GM21786 (cell line): ENCODE measurements around the gene SAMD14.

Experiments
- ATAC-seq: cut with Tn5 transposase; IDR thresholded peaks from one replicate; pipeline ENCODE4 v1.9.1; 2021; ENCODE audit not compliant: unreplicated experiment

The SAMD14 gene

DNA sequence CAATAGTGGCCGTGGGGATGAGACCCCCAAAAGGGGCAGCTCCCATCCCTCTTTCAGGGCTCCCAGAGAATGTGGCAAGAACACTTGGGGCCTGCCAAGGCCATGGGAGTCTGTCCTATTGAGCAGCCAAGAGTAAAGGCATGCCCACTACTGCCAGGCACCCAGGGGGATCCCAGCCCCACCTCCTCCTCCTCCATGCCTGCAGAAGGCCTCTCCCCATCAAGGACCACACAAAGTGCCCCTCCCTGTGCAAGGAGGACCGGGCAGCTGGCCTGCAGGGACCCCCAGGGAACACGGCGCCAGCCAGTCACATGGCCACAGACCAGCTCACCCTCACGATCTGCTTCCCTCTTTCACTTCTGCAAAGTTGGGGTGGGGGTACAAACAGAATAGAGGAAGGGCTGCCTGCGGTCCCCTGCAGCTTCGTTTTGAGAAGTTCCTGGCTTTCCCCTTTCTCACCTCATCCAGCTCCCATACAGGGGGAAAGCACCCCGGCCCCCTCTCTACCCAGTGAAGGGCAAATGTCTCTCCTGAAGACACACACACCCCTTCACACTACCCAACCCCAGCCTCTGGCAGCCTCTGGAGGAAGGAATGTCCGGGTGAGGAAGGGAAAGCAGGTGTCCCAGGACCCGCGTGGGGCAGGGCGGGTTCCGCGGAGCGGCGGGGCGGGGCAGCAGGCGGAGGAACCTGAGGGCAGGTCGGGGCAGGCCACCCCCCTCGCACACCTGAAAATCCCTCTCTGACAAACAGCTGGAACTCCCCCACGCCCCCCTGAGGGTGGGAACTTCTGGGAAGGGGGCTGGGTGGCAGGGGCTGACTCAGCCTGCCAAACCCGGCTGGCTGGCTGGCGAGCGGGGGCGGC lies 18.5 kb upstream of the SAMD14 start:
- peak; percentile 41 for ATAC-seq

DNA sequence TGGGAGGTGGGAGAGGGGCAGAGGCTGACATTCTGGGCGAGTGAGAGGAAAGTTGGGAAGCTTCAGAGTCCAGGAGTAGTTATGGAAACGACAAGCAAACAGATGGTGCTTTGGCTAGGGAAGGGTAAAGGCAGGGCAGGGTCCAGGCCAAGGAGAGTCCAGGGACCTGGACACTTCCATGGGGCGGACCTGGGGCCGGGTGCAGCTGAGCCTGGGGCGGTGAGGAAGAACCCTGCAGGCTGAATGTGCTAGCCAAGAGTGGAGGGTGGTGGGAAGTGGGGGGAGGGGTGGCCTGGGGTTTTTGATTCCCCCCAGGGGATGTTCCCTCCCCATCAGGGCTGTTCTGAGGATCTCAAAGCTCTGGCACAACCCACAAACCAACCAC lies 17.9 kb upstream of the SAMD14 start:
- no peak for ATAC-seq

DNA sequence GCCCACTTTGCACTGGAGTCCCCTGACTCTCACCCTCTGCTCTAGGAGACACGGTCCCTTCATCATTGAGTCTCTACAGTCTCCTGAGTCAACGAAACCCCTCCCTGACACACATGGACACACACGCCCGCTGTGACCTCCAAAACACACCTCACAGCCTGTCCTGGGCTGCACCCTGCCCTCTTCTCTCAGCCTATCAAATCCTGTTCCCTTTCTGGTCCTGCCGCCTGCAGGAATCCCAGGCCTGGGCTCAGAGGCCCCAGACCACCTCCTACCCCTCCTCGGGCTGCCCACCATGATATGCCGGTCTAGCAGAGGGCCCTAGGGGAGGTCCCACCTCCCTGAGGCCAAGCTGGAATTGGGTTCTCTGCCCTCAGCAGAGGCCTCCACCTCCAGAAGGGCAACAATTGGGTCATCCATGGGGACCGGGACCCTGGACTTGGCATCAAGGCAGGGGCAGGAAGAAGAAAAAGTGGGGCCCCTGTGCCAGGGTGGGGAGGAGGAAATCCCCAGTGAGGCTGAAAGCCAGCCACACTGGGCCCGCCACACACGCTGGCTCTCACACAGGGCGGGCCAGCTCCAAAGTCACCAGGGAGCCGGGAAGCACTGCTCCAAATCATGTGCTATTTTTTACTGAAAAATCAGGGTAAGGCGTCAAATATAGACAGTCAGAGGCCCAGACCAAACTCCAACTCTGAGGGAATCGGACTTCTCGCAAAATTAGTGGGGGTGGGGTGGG lies 17.1 kb upstream of the SAMD14 start:
- no peak for ATAC-seq

DNA sequence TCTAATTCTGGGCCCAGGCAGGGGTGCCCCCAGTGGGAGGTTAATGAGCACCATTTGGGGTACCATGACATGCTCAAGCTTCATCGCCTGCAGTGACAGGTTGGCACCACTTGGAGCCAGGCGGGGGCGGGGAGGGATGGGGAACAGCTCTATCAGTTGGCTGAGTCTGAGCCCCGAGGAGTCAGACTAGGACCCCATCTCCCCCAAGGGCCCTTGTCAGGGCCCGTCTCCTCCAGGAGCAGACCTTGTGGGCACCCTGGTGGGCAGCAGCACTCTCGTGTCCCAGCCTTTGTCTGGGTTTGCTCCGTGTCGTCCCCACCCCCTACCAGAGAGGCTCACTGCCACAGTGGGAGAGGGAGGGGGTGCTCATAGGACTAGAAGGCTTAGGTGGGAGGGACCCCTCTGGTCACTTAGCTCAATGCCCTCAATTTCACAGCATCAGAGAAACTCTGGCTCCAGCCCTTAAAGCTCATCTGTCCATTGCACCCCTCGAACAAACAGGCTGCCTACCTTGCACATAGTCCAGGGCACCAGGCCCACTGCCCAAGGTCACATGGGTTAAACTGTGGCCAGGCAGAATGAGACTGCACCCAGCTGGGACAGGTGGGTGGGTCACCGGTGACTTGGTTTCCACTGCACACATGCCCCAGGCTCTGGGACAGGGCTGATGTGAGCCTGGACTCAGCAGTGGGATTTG lies 16.4 kb upstream of the SAMD14 start:
- no peak for ATAC-seq

DNA sequence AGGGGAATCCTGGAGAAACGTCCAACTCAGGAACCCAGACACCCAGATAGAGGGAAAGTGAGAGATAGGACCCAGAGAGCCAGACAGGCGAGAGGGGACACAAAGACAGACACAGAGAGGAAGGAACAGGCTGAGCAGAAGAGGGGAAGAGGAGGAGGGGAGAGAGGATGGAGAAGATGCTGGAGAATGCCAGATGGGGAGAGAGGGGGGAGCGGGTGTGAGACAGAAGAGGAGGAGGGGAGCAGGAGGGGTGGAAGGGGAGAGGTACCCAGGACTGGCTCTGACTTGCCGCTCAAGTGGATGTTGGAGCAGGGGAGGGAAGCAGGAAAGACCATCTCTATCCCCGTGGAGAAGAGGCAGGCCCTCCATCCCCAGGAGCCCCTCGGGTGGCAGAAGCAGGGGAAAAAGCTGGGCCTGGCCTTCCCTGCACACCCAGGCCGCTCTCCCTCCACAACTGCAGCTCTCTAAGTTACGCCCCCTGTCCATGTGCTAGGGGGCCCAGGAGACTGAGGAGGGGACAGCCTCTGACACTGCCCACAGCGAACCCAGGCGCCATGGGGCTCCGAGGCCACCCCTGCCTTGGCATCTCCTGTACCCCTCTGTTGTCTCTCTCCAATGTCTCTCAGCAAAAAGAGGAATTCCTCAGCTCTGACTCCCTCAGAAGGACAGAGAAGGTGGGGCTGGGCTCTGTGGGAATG lies 15.7 kb upstream of the SAMD14 start:
- ATAC-seq, result no peak

DNA sequence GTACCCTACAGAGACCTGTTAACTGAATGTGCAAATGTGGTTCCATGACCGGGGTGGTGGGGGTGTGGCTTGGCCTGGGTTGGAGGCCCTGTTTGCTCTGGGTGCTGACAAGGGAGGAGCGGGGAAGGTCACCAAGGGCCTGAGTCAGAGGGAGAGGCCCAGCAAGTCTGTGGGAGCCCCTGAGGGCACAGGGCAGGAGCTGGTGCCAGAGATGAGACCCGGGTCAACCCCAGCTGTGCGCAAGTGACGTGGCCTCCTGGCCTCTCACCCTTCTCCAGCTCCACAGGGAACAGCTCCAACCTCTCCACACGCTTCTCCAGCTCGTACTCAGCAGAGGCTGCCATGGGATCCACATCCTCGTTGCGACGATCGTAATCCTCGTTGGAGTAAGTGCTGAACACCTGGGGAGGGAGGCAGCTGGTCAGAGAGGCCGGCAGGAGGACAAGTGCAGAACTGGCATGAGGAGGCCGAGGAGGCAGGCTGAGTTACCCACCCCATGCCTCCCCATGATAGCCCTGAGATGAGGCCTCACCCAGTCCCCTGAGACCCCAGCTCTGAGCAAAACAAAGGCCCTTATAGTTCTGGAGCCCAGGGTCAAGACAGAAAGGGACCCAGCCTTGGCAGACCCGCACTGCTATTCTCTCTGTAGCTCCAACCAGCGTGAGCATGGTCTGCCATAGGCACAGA lies 15.0 kb upstream of the SAMD14 start:
- ATAC-seq, result no peak

DNA sequence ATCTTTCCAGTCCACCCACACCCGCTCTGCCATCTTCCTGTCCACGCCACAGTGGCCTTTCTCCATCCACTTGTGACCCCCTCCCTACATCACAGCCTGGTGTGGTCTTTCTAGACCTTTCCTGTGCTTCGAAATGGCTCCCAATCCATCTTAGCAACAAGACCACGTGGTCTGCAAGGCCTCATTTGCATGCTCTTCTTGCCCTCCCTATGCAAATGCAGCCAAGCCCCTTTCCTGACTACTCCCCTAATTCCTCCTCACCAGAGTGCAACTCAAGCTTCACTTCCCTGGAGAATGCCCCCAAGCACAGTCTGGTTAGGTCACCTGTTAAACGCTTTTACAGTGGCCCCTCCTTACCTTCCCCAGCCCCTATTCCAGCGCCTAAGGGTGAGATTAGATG lies 14.4 kb upstream of the SAMD14 start:
- ATAC-seq, result no peak

DNA sequence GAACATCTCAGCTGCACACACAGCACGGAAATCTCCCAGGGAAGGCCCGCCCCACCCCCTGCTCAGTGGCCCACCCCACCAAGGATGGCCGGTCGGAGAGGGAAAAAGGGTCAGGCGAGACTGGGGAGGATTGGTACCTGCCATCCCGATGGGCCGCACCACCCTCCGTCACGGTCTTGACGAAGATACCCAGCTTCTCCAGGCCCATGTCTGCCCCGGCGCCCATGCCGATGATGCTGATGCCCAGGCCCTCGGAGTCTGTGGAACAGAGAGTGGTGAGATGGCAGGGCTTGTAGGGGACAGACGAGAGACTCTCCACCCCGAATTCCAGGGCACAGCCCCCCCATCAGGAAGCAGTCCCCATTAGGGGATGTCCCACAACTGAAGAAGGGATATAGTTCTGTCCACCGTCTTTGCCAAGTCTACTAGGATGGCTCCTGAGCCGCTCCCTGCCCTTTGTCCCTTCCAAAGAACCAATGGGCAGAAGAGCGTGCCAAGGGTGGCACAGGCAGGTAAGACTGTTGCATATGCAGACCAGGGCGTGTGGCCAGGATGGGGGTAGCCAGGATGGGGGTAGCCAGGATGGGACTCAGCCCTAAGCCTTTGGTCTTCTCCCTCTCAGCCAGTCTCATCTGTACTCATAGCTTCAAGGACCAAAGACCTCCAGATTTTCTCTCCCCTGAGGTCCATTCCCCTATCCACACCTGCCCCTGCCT lies 13.7 kb upstream of the SAMD14 start:
- no peak for ATAC-seq

DNA sequence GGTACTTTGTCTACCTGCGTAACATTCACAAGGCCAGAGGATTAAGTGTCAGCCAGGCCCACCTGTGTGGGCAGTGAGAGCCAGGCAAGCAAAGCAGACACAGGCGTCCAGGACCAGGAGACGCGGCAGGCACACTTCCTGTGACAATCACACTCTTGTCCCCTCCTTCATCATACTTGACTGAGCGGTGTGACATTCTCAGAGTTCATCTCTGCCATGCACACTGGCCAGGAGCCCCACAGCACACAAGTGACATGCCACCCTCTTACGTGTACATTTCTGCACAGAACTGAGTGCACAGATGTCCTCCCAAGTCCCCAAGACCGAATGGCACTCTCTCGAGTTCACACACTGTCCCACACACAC lies 11.8 kb upstream of the SAMD14 start:
- no peak for ATAC-seq

DNA sequence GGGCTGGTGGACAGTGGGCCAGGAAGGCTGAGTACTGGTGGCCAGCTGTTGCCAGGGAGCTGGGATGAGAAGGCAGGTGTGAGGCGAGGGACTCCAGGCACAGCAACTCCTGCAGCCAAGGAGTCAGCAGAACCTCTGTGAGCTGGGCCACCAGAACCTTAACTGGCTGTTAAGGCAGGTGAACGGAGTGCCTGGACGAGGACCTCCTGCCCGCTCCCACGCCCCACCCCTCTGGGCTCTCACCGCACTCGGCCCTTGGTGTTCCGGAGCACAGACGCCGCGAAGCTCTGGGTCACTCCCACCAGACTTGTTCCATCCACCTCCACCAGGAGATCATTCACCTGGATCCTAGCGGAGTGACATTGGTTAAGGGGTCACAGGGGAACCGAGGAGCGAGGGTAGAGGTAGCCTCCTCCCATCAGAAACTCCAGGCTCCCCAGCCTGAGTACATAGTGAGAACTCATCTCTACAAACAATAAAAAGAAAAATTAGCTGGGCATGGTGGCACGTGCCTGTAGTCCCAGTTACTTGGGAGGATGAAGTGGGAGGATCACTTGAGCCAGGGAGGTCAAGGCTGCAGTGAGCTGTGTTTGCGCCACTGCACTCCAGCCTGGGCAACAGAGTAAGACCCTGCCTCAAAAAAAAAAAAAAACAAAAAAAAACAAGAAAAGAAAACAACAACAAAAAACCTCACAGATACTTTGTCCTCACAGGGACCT lies 11.2 kb upstream of the SAMD14 start:
- ATAC-seq, result no peak

DNA sequence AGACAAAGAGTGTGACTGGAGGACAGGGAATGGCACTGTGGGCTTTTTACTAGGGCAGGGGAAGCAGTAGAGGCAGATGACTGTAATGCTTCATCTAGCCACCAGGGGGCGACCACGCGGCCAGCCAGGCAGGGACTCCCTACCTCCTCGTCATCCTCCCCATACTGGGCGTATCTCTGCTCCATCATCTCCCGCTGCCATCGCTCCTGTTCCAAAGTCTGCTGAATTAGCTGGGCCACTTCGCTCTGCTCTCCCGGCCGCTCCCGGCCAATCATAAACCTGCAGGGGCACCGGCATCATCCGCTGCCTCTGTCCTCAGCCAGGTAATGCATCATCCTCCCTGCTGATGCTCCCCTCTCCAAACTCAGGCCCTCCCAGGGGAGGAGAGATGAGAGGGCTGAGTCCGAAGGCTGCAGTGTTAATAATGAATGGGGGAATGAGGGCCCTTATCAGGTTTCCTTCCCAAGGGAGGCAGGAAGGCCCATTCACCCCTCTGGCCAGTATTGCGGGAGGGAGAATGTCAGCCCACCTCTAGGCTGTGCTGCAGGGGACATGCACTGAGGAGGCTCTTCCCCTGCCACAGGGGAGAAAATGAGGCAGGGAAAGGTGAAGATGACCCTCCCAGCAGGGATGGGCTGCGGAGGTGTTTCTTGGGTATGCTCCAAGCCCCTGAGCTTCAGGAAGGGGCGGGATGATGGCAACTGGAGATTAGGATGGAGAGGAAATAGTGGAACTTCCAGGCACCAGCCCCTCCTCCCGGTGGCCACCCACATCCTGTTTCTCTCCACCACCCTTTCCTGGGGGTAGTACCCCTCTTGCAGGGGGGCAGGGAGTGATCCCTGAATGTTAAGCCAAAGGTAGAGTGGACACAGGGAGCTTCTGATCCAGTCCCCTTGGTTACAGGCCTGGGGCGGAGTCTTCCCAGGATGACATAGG lies 10.3 kb upstream of the SAMD14 start:
- peak; percentile 77 for ATAC-seq

DNA sequence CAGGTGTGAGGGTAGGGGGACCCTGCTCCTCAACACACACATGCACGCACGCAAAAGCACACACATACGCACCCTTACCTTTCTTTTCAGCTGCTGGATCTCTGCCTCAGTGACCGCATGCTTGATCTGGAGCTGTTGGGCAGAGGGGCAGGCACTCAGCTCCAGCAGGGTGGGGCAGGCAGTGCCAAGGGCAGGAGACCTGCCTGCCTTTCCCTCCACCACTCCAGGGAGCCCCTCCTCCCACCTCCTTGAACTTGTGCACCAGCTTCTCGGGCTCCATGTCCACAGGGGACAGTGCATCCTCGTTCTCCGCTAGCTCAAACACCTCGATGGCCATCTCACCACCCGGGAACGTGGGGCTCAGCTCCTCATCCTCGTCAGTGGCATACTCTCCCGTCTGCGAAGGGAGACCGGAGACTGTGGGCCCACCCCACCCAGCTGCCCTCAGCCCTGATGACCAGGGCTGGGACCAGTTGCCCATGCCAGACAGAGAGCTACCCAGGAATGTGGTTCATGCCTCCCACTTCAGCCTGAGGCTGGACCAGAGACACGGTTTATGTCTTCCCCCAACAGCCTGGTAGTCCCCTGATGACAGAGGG lies 9.3 kb upstream of the SAMD14 start:
- ATAC-seq, result no peak

DNA sequence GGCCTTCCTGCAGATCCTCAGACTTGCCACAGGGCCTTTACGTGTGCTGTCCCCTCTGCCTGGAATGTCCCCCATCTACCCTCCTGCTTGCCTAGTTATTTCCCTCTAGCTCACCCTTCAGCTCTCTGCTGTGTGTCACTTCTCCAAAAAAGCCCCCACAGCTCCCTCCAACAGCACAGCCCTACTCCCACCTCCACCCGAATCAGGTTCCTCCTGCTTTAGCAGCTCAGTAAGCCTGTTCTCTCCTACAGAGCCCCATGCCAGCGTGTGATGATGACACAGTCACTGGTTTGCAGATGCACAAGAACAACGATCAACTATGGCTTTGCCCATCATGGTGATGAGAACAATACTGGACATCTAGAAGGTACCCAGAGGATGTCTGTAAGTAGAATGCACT lies 7.1 kb upstream of the SAMD14 start:
- no peak for ATAC-seq

DNA sequence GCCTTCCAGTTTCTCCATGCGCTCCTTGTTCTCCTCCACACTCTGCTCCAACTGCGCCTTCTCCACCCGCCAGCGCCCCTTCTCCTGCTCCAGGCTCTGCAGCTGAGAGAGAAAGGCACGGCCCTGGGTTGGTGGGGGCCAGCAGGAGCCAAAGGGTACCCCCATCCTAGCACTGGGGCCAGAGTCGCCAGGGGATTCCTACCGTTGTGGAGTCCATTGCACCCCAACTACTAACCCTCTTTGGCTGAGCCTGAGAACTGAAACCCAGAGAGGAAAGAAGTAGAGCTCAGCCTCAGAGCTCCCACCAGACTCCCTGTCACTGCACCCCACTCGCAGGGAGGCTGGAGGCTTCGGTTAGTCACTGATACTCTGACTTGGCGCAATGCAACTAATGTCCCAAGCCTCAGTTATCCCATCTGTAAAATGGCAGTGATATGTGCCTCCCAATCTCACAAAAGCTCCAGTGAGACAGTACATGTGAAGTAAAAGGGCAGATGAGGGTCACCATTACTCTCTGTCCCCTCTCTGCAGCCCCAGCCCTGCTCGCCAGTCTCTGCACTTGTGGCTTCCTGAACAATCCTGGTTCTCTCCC lies 6.2 kb upstream of the SAMD14 start:
- no peak for ATAC-seq

DNA sequence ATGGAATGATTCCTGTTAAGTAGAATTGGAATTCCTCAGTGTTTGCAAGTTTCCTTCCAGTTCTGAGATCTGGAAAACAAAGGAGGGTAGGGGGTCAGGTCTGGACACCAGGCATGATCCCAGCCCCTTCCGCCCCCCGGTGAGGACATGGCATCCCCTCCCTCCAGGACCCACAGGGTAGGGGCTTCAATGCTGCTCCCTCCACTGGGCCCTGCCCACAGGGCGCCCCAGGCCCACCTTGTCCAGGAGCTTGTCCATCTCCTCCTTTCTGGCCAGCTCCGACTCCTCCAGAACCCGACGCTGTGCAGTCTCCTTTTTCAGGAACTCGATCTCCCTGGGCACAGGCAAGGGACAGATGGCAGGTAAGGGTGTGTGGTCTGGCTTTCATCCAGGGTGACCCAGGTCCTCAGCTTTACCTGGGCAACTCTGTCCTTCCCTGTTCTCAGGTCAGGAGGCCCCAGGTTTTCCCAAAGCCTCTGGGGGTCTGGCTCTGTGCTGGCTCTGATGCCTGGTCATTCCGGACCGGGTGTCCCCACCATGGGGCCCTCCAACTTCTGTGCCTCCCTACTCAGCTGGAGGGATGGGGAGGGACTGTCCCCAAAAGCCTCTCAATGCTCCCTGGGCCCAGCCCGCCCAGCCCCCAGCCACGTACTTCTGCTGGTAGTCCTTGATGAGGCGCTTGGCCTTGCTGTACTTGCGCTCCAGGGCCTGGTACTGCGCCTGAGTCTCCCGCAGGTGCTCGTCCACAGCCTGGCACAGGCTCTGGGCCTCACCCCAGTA lies 5.5 kb upstream of the SAMD14 start:
- no peak for ATAC-seq

DNA sequence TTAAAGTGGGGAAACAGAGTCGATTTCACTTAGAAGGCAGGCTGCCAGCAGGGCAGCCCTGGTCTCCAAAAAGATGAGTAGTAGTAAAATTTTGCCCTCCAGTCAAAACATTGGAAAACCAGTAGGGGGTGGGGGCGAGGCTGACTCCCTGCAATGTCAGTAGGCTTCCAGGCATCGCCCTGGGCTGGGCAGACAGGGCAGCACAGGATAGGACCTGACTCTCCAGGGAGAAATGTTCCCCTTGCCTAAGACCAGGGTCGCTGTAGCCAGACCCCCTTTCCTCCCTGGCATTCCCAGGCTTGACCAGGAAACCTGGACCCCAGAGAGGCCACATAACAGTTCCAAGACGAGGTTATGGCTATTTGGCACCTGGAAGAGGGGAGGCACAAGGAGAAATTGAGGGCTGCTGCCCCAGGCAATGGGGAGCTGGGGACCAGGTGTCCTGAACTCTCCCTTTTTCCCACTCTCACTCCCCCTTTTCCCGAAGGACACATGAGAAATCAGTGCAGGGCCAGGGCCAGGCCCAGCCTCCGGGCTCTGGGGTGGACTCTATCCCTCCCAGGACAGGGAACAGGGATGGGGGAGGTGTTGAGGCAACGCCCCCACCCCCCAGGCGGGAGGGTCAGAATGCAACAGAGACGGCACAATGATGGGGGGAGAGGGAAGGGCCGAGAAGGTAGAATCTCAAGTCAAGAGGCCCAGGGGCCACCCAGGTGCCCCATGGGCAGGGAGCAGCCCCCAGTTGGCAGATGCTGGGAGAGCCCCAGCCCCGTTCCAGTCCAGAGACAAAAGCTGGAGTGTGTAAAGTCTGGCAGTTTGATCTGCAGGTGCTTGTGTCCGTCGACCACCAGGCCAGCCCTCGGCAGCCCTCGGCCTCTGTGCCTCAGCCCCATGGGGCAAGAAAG lies 4.5 kb upstream of the SAMD14 start:
- ATAC-seq, result no peak
